Eye (tissue), 1 donor: ENCODE results near the gene ZFP57.
A peak's percentile ranks its signal among the peaks of the same experiment; 100 is the strongest.

Experiments used
- DNase-seq: peaks from one replicate; pipeline ENCODE4 v3.0.0-alpha.2; 2015

The ZFP57 gene

GRCh38 chr6:29651413-29652197 lies 29.3 kb downstream of the ZFP57 start:
- peak; percentile 53 for DNase-seq

GRCh38 chr6:29649701-29650673 lies 31.0 kb downstream of the ZFP57 start:
- DNase-seq: peak; percentile 100

DNA sequence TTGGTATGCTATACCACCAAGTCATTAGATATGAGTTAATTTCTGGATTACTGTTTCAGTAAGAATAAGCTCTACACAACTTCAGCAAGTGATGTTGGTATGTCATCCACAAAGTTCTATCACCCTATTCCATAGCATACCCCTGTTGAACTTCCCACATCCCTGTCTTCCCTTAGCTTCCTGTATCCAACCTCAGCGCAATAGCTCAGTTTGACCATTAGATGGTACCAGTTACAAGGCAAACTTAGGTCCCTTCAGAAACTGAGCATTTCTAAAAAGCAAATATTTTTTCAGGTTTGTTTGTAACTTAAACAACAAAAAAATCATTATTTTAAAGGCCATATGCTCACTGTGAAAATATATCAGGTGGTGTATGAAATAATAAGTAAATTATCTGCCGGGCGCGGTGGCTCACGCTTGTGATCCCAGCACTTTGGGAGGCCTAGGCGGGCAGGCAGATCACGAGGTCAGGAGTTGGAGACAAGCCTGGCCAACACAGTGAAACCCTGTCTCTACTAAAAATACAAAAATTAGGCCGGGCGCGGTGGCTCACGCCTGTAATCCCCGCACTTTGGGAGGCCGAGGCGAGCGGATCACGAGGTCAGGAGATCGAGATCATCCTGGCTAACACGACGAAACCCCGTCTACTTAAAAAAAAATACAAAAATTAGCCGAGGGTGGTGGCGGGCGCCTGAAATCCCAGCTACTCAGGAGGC lies 32.9 kb downstream of the ZFP57 start:
- DNase-seq: peak; percentile 45

DNA sequence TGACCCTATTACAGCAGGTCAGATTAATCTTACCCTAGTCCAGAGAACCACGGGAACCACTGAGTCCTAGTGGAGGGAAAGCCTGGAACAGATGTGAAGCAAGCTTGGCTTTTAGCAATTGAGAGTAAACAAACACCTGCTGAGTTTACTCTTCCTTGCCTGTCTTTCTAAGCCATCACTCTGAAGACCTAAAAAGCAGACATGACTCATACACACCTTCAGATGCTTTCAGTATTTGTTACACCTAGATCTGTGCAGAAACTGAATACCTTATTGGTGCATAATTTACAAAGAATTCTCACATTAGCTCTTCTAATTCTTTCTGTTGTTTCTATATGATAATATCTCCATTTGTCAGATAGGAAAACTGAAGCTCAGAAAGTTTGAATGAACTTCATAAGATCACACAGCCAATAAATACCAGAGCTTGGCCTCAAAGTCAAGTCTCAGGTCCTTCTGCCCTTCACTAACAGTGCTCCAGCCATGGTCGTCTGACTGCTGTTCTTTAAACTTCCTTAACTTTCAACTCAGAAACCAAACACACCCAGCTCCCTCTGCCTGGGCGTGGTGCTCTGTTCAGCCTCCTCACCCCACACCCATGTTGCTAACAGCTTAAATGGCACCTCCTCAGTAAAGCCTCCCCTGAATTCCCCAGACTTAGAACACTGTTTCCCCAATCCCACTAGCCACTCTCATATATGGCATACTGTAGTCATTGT lies 39.4 kb downstream of the ZFP57 start:
- no peak for DNase-seq

DNA sequence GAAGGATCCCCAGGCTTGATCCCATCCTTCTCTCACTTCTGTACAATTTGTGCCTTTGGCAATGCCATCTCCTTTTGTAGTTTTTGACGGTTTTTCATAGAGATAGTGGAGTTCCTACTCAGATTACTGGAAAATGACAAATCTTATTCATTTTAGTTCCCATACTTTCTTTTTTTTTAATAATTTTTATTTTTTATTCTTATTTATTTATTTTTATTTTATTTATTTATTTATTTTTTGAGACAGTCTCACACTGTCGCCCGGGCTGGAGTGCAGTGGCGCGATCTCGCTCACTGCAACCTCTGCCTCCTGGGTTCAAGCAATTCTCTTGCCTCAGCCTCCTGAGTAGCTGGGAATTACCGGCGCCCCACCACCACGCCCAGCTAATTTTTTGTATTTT lies 43.7 kb downstream of the ZFP57 start:
- DNase-seq: no peak

DNA sequence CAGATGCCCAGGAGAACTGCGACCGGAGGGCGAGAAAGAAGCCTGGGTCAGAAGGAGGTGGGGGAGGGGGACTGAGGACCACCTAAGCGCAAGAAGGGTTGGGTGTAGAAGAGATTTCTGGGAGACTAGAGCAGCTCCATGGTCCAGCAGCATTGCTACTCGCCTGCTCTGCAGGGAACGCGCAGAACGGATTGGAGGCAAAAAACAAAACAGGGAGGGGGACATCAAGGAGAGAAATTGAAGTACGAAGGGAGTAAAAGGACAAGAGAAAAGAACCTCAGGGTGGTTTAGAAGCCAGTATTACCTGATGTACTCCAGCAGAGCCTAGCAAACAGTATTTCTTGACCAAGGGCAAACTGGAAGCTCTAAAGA lies 47.4 kb downstream of the ZFP57 start:
- DNase-seq: no peak

DNA sequence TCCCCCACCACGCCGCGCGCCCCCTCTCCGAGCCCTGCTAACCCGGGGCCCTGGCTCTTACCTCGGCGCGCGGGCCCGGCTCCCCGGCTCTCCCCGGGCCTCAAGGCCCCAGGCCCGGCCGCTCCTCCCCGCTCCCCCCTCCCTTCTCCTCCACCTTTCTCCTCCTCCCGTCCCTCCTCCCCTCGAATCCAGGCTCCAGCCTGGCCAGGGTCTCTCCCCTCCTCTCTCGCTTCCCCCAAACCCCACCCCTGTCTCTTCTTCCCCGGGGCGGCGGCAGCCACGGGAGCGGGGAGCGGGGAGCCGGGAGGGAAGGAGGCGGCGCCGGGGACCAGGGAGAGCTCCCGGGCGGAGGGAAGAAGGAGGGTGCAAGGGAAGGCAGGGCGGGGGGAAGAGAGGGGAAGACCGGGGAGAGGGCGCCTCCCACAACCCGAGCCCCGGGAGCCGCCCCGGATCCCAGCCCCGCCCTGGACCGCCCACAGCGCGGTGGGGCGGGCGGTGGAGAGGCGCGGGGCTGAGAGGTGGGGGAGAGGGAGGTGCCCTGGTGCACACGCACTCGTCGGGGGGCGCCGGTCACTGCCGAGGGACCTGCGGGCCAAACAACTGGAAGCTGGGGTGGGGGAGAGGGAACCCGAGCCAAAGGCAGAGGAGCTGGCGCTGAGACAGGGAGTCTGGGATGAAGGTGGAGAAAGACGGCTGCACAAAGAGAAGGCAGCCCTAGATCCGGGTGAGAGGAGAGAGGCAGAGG lies 48.0 kb downstream of the ZFP57 start, which contains the start of gene GABBR1:
GABBR1 (minus strand) TSS at position 395 of the 745 bp plus-strand sequence. CDS start 798 bp downstream, outside the sequence.
- DNase-seq: peak; percentile 98

DNA sequence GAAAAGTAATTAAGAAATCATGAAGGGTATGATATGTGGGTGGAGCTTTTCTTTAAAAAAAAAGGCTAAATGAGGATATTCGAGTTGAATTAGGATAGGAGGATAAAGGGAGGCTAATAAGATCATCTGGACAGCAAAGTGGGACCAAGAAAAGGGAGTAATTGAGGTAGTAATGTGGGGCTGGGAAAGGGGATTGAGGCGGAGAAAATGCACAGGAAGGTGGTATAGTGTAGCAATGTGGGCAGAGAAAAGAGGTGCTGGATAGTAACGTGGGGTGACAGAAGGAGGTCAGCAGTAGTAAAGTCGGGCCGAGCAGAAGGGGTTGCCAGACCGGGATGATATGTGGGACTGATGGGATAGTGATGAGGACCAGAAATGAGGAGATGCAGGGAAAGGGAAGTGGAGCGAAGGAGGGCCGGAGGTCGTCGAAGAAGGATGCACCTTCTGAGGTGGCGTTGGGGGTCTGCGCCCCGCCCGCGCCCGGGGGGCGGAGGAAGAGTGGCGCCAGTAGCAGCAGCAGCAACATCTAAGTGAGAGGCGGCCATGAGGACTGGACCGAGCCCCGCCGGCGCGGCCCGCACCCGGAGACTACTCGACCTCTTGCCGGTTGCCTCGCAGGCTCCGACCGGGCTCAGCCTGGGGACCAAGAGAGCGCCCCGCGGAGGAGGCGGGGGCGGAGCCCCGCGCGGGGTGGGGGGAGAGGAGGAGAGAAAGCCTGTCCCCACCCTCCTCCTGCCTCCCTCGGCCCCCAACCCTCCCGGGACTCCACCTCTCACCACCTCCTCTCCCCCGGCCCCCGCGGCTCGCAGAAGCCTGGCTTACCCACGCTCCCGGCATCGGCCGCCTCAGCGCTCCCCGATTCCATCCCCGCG lies 48.9 kb downstream of the ZFP57 start:
- peak; percentile 84 for DNase-seq

GRCh38 chr6:29631209-29631810 lies 49.6 kb downstream of the ZFP57 start:
- peak; percentile 15 for DNase-seq

- no peak for DNase-seq
Observed at GRCh38 chr6:29630315-29630714, 50.6 kb downstream of the ZFP57 start.

GRCh38 chr6:29629571-29629970 lies 51.4 kb downstream of the ZFP57 start:
- no peak for DNase-seq

DNA sequence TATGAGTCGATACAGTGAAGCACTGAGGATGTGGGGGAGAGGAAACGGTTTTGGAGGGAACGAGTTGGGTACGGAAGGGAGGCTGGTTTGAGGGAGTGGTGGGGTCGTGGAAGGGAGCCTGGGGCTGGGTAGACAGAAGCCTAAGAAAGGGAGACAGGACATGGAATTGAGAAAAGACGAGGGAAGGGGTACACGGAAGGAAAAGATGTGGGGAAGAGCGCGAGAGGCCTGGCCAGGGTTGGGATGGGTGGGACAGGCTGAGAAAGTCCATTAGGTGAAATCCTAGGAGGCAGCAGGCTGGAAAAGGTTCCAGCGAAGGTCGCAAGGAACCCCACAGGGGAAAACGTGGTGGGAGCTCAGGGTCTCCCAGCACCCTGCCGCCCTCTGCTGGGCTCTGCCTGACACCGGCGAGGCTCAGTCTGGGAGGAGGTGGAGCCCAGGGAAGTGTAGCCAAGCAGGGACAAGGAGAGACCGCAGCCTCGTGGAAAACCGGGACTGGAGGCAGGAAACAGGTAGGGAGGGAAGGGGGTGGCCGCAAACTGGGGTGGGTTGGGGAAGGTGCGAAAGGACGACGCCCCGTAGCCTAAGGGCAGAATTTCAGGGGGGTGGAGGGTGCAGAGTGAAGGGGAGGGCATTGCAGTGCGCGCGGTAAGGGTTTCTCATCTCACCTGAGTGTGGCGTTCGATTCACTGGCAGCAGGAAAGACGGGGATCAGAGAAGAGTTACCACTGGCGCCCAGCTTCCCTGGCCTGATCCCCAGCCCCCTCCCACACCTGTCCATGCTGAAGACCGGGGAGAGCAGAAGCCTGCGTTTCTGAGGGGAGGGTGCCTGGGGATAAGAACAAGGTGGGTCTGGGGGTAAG lies 52.3 kb downstream of the ZFP57 start:
- peak; percentile 91 for DNase-seq

DNA sequence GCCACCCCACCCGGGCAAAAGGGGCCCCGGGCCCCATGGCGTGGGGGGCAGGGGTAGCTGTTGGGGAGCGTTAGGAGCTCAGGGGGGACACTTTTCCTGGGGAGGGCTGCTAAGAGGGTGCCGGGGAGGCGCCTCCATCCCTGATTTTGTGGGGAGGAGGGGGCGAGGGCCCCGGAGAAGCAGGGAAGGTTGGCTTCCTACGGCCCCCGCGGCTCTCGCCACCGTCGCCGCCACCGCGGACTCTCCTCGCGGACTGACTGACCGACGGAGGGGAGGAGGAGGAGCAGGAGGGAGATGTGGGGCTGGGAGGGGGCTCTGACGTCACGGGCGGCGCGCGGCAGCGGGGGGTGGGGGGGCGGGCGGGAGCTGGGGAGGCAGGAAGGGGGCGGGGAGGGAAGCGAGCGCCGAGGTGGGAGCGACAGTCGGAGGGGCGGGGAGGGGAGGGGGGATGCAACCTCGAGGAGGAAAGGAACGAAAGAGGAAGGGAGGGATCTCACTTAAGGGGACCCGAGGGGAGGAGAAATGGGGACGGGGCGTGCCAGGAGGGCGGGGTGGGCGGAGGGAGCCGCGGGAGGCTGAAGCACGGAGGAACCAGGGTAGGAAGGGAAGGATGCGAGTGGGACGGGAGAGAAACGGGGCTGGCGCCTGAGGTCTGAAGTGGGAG lies 53.1 kb downstream of the ZFP57 start:
- DNase-seq: peak; percentile 91

DNA sequence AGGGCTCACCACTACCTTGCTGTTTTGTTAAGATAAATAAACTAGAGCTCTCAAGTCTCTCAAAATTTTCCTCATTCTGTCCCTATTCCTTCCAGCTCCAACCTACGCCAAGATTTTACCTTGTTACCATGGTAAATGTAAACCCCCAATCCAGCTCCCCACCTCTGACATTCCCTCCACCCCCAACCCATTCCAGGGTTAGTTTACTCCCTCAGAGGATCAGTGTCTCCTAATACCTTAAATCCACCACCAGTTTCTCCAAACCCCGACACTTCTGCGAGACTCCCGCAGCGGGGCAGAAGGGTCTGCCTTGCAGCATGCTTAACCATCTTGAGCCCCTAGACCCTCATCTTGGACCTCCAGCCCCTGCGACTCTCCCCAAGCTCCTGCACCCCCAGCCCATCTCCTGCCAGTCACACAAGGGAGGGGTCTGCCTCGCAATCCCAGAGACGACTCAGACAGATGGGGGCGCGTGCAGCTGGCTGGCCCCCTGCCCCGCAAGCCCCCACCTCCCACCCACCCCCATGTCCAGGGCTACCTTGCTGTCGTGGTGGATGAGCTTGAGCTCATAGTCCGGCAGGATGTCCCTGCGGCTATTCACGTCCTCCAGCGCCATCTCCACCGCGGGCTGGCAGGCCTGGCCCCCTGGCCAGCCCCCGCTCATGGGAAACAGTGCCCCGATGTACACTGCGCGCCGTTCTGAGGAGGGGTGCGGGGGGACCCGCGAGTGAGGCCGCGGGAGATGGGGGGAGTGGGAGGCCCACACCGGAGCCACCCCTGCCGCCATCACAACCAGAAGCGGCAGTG lies 53.8 kb downstream of the ZFP57 start:
- peak; percentile 37 for DNase-seq

- DNase-seq: no peak
Observed at GRCh38 chr6:29625337-29625930, 55.5 kb downstream of the ZFP57 start.

- no peak for DNase-seq
Observed at GRCh38 chr6:29624520-29624961, 56.4 kb downstream of the ZFP57 start.
